GM19452 (cell line): Measurements from ENCODE around the gene SEC24D.

Experiments used
- ATAC-seq: cut with Tn5 transposase; IDR thresholded peaks from one replicate; pipeline ENCODE4 v1.9.1; 2021; ENCODE audit not compliant: unreplicated experiment

SEC24D gene

DNA sequence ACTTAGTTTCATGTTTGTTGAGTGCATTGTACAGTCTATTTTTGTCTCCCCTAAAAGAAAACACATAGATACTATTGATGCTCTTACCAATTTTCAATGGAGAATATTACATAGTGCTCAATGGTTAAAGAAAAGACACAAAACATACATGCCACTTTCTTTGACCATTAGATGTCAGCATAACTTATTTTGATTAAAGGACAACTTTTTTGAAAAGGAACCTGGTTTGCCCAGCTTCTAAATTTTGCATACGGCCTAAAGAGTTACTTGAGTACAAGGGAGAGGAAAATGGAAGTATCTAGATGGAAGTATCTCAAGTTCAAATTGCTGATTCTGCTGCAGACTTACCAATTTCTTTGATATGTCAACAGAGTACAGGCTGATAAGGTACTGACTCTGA, 82.2 kb downstream of the SEC24D start:
- no peak for ATAC-seq

DNA sequence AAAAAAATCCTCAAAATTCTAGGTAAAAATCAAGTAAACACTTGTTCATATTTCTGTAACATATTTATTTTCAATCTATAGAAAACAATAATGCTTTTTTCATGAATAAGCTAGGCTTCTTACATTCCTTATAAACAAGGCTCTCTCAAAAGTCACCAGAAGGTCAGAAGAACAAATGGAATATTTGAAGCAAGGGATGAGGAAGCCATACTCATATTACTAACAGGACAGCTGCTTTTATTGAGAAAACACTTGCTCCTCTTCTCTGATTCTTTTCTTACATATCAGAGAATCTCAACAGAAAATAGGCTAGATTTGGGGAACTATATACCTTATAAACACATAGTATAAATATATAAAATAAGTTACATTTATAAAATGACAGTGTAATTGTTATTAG, 82.8 kb downstream of the SEC24D start:
- no peak for ATAC-seq

DNA sequence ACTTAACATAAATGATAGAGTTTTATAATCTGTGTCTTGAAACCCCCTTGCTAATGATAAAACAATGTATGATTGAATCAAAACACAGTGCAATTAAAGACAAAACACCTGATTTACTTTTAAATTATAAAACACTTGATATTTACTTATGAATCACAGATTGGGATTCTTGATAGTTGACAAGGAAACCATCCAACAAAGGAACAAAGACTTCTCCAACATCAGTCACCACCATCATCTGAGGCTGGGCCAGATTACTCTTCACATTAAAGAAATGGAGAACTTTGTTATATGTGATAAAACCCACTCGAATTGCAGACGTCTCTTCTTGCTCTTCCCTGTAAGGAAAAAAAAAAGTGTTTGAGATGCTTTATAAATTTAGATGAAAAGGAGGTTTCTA, 83.4 kb downstream of the SEC24D start:
- ATAC-seq = no peak

DNA sequence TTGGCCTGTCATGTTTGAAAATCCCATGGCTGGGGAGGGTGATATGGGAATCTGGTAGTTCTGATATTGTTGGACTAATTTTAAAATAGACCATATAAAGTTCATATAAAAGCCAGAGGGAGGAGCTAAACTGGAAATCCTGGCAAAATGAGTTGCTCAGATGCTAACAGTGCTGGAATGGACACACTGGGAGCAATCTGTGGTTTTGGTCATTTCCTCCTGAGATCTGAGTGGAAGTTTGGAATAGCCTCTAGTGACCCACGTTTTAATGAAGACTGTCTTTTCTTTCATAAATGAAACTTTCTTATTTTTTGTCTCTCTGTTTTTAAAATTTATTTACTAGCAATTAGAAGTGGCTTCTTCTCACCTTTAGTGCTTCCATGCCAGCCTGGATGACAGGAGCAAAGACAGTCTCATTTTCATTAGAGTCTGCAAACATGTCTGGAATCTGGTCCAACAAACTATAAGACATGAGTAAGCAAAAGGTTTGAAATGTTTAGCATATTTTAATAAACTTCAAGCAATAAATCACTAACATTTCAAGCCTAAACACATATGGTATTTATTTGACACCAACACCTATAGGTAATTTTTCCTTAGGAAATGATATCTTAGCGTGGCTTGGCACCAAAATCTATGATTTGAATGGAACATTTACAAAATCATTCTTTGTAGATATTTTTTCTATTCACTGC, 84.2 kb downstream of the SEC24D start:
- no peak for ATAC-seq

DNA sequence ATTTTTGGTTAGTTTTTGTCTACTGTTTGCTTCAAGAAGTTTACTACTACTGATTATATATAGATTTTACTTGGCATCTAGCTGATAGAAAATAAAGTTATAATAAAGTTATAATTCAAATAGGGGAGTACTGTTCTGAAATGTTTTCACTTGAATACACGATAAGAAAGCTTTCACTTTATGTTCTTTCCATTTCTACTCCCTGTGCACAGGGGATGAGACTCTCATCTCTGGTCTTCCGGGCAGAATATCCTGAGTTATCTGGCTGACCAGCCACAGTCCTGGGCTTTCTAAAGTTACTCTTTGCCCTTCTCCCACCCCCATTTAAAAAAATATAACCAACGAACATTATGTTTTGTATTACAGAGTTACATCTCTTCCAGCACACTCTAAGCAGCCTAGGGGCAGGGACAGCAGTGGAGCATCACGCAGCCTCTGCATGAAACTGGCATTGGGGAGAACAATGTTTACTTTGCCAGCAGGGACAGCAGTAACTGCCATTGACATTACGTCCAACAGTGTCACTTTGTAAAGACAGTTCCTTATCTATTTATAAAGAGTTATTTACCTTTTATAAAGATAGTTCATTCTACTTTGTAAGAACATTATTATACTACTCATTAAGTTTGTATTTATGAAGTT, 86.5 kb downstream of the SEC24D start:
- no peak for ATAC-seq

DNA sequence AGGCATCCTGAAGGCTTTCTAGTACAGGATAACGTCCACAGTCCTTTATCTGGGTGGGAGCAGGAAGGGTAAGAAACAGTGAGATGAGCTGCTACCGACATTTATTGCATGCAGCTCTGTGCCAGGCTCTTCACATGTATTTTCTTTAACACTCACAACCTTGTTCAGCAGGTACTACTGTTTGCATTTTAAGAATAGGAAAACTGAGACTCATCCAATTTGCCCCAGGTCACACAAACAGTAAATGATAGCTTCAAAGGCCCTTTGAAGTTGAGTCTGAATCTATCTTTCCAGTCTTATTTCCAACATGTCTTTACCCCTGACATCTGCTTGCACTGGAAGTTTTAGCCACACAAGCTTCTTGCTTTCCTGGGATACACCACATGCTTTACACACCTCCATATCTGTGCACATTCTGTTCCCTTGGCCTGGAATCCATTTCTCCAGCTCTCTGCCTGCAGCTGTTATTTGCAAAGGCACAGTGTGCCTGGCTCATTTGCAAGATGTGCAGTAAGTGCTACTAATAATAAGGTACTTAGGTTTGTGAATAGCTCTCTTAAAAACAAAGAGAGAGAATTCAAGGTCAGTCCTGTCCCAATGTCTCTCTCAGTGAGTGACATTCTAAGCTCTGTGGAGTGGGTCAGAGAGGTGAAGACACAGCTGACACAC, 89.5 kb downstream of the SEC24D start:
- no peak for ATAC-seq

DNA sequence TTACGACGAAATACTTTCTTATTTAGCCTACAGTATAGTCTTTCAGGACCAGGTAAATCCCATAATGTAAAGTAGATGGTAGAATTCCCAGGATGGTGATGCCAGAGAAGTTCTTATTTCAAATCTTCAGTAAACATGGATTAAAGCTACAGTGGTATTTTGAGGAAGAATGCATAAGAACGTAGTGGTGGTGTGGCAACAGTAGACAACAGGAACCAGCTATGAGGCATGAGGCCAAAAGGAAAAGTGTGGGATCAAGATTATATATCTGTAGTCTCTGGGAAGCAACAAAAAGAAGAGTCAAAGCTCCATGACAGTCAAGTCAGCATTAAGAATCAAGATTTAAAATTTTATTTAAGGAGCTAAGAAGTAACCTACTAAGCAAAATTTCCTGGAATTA, 90.6 kb downstream of the SEC24D start:
- ATAC-seq = no peak

DNA sequence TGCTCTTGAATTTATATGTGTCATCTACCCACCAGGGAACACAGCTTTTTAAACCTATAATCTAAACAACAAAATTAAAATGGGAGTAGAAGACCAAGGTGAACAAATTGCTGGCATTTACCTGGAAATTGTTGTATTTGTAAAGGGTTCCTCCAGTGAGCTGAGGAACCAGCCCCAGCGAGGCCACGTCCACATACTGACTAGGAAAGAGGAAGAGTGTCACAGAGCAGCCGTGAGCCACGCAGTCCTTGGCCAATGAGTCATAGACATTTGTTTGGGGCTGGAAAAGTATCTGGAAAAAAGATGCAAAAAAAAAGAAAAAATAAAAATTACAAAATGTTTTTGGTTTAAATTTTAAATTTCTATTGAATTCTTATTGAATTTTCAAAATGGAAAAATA, 92.1 kb downstream of the SEC24D start:
- no peak for ATAC-seq

DNA sequence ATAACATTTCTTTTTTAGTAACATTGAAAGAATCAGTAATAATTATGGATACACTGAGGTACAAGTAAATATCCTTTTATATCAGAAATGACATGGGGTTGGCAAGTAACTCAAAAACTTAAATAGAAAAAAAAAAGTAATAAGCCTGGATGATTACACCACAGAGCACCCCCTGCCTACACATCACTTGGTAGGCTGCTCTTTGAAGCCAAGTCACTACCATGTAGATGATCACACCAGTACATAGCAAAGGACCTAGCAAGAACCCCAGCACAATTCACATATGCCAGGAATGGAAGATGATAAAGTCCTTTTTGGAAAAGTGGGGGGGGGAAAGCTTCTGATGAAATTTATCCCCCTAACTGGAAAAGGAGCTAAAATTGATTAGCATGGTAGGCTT, 93.9 kb downstream of the SEC24D start:
- no peak for ATAC-seq

DNA sequence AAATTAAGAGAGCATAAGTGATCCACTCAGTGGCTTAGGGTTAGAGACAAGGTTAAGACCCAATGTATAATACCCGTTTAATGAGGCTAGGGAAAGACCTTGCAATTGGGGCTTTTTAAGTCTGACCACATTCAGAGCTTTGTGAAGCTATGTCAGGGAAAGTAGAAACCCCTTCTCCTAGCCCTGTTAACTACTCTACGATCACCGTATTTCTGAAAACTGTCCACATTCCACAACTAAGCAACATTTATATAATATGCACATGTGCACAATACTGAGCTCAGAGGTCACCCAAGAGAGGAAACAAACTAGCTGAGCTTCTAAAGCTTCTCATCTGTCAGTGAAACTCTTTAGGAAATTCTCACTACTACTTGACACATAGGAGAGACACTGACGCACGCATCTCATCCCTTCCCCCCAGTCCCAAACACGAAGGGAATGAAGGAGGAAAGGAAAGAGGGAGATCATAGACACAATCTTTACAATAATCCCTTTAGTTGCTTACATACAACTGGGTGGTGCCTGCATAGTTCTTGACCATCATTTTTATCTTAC, 94.5 kb downstream of the SEC24D start:
- ATAC-seq = no peak

DNA sequence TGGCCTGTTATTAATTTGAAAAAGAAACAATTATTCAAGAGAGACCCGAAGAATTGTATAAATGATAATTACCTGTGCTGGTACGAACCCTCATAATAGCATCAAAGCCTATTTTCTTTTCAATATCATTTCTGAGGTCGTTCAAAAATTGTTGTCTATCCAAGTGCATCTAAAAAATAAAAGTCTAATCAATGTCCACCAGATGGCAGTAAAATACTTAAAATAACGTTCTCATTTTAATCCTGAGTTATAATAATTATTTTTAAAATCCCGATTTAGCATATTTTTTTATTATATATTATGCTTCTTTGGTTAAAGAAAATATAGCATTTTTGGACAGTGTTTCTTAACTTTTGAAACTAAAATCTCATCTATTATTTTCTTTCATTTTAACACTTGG, 95.1 kb downstream of the SEC24D start:
- no peak for ATAC-seq

DNA sequence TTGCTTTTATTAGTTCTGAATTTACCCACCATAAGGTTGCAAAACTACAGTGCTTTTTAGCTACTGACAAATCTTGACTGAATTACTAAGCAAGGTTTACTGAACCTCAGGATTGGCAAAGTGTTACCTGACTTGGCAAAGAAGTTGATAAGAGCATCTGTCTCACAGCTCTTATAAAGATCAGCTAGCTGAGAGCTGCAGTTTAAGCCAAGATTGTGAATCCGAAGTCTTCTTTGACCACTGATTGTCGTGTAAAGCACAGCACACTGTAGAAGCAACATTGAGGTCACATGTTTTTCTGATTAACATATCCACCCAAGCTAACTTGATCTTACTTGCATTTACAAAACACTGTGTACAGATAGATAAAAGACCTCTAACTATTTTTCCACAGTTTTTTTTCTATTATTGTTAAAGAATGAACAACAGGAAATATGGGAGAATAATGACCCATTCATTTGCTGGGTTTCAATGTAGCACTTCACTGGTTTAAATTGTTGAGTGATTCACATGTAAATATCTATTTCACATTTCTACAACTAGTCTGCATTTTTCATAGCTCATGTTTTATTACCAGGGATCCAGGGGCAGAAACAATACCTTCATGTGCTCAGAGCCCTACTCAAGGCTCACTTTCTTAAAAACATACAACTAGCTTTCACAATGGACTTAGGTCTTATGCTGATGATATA, 96.8 kb downstream of the SEC24D start:
- no peak for ATAC-seq

DNA sequence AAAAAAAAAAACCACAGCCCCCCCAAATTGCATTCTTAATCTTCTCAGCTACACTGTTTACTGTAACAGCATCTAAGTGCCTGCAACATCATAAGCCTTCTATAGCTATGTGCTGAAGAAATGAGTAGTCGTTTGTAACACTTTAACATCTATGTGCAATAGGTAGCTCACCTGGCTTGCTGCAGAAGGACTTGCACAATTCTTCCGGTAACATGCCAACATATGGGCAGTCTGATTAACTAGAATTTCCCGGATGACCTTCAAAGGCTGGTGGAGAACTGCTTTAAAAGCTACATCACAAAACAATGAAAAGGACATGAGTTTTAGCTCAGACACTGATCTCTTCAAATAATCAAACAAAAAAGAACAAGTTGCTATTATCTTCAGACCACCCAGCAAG, 97.8 kb downstream of the SEC24D start:
- no peak for ATAC-seq

DNA sequence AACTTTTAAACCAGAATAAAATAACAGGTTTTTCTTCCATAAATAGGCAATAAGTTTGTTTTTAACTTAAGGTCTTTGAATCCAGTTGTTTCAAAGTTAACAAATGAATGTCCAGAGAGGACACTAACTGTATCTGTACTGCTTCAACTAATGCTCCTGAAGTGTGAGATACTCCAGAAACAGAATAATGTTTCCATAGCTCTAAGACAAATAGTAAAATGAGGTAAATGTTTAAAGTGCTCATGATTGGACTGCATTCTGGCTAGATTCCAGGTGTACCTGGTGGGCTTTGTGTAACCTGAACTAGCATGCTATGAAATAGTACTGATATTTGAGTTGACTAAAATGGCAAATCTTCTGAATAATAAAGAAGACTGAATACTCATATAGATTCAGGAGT, 99.0 kb downstream of the SEC24D start:
- ATAC-seq = no peak

DNA sequence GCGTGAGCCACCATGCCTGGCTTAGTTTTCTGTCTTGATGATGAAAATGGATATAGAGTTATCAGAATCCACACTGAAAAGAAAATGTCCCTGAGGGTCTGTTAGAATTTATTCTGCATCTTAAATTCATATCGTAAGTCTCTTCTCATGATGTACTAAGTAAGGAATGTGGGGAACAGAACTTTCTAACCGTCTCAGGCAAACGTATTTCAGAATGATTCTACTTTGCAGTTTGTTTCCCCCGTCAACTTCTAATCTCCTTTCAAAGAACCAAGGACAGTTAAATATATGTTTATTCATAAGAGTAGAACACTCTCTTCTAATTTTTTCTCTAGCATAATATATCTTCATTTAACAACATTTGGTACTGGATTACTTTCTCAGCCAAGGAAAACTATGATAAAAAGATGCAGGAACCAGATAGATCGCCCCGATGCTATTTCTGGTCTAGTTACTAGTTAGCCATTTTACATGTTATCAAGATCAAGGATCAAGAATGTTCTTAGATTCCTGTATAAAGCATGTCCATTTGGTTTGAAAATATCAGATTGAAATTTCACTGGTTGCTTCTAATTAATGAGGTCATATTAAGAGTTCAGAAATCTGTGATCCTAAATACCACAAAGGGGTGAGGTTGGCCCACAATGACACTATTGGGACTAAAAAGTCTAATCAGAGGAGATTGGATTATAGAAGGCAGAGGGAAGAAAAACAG, 101.3 kb downstream of the SEC24D start:
- no peak for ATAC-seq

DNA sequence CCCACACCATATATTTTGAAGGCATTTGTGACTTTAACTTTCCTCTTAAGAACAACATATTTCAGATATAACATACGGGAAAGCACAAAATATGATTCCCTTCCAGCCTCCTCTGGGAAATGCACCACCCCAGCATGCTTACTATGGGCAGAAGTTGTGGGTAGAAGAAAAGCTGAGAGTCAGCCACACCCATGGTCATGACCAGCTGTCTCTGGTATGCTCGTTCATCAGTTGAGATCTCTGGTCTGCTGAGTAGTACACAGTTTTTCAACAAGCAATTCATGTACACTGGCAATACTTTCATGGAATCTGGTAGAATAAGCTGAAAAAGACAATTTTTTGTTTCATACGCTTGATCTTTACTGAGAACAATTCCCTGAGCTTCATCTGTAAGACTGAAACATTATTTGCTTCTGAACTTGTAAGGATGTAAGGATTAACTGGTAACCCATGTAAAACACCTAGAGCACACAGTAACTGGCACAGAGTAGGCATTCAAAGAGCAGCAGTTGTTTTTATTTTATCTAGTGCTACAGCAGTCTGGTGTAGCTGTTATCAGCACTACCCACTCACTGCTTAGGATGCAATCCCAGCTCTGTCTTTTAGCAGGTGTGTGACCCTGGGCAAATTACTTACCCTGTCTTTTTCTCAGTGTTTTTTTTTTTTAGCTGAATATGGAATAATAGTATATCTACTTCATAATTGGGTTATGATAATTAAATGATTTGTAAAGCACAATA, 103.2 kb downstream of the SEC24D start:
- no peak for ATAC-seq

DNA sequence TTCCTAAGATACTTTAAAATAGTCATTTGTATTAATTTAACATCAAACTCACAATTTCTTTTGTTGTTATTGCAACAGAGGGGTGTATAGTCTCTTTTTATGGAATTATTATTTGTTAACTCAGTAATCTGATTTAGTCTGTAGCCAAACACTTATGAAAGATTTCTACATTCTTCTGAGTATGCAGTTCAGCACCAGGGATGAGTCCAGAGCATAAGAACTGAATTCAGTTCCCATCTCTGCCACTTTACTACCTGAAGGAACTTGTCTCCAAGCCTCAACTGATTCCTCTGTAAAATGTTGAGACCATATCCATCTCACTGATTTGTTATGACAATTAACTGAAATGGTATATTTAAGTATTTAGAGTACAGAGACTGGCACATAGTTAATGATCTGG, 105.2 kb downstream of the SEC24D start:
- no peak for ATAC-seq

DNA sequence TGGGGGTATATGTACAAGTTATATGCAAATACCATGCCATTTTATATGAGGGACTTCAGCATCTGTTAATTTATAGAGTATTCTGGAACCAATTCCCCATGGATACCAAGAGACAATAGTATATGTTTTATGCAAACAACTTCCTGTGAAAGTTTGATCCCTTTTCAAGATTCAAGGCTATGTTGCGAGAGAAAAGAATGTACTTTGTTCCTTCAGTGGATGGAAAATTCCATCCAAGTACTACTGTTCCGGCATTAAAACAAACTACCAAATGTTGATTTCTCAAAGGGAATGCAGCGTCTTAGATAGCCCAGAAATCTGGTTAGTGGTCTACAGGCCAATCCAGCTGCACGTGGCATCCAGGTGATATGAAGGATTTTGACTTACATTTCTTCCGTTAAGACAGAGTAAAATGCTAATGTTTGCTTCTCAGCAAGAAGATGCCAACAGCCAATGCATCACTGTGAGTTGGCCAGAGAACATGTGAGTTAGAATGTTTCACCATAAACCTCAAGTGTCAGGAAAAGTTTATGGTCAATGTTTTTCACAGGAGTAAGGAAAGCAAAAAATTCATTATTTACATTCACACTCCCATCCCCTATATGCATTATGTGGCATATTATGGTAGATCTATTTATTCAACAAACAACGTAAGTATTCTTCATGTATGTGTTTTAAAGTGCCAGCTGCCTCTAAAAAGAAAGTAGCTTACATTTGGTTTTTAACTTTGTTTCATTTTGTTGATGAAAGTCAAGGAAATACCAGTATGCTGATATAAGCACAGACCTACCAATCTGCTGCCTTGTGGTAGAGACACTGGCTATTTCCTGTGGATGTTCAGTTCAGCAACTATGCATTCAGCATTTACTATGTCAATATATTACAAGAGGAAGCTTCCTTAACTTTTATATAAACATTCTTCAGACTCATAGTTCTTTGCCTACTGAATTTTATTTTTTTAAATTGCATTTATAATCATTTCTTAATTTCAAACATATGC, 106.3 kb downstream of the SEC24D start:
- ATAC-seq = no peak

DNA sequence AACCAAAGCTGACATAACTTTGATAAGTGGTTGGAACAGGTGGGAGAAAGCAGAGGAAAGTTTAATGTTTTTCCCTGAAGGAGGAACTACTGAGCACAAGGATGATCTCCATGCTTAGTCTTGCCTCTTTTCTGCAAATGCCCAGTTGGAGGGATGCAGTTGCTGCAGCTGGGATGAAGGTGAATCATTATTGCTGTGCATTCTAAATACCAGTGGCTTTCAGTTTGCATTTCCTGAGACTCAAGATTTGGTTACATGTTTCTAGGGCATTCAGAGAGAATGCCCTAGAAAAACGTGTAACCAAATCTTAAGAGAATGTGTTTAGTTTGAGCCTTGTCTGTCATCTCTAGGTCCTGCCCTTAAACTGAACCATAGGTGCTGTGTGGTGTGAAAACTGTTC, 108.6 kb downstream of the SEC24D start:
- no peak for ATAC-seq
